ENCODE measurements around the gene DLGAP4.

GRCh38 chr20:36472637-36473090 is 166.5 kb downstream of the DLGAP4 start:
- no peak for TF ChIP-seq CTCF (IDR thresholded peaks at IDR 0.05)
- TF ChIP-seq POLR2A (IDR thresholded peaks at IDR 0.05), result no peak
